ENCODE data around the gene BAK1. TPM values are rescaled to one million over a fixed set of nuclear protein-coding genes. Genes with fewer than 3 reads are reported as not detected.

The BAK1 gene
- total RNA-seq, 1 donor from 2014 or later, result 19.7 TPM

DNA sequence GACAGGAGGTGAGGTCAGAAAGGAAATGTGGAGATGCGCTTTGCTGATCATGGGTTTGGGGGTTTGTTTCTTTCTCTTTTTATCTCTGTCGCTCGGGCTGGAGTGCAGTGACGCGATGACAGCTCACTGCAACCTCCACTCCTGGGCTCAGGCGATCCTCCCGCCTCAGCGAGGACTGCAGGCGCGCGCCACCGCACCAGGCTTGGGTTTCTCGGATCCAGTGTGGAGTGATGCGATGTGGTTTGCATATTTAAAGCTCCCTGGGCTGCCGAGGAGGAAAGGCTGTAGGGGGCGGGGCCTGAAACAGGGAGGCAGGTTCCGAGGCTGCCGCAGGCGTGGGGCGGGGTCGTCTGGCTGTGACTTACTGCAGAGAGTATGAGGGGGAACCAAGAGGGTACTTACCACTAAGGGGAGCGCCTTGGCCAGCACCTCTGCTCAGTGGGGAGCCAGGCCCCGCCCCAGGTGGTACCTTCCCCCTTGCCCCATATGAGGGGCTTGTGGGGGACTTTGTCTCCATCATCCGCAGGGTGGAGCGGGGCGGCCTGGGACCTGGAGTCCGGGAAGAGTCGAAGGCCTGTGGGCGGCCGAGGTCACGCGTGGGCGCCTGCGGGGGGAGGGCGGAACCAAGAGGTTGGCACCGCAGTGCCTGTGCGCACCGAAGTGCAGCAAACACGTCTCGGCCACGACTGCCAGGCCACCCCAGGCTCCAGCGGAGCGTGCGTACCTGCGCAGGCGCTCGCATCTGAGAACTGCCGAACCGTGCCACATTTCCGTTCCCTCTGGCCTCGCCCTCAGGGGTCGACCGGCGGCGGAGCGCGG lies 12.7 kb upstream of the BAK1 start:
- Histone ChIP-seq H3K36me3 (no peaks in the 10 kb centered on the region), H3K27me3 (ENCODE audit: low read depth) (no peaks in the 10 kb centered on the region), H3K27ac (replicated peaks) (no peak overlapping the region), H3K4me1 (peaks cover 48% of the 10 kb centered on the region), H3K4me3 (peak overlapping the region; percentile 33), H3K9me3 (replicated peaks) (no peaks in the 10 kb centered on the region)
- intact Hi-C loops (cut with micrococcal nuclease), result no loop called here
- TF ChIP-seq, protein P1, sequence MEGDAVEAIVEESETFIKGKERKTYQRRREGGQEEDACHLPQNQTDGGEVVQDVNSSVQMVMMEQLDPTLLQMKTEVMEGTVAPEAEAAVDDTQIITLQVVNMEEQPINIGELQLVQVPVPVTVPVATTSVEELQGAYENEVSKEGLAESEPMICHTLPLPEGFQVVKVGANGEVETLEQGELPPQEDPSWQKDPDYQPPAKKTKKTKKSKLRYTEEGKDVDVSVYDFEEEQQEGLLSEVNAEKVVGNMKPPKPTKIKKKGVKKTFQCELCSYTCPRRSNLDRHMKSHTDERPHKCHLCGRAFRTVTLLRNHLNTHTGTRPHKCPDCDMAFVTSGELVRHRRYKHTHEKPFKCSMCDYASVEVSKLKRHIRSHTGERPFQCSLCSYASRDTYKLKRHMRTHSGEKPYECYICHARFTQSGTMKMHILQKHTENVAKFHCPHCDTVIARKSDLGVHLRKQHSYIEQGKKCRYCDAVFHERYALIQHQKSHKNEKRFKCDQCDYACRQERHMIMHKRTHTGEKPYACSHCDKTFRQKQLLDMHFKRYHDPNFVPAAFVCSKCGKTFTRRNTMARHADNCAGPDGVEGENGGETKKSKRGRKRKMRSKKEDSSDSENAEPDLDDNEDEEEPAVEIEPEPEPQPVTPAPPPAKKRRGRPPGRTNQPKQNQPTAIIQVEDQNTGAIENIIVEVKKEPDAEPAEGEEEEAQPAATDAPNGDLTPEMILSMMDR (IDR thresholded peaks at IDR 0.05; ENCODE audit: borderline replicate concordance), result no peak
- DNase-seq, result no peak

DNA sequence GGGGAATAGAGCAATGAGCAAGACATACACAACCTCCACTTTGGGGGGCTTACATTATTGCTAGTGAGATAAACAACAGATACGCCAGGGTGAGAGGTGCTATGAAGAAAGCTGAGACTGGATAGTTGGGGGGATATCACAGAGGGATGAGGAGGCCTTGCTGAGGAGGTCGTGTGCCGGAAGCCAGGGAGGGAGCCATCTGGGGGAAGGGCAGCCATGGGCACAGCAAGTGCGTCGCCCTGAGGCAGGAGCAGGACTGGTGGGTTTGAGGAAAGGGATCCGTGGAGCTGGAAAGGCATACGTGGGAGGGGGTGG lies 12.2 kb upstream of the BAK1 start:
- TF ChIP-seq, protein P1 (IDR thresholded peaks at IDR 0.05; ENCODE audit: borderline replicate concordance), result no peak

DNA sequence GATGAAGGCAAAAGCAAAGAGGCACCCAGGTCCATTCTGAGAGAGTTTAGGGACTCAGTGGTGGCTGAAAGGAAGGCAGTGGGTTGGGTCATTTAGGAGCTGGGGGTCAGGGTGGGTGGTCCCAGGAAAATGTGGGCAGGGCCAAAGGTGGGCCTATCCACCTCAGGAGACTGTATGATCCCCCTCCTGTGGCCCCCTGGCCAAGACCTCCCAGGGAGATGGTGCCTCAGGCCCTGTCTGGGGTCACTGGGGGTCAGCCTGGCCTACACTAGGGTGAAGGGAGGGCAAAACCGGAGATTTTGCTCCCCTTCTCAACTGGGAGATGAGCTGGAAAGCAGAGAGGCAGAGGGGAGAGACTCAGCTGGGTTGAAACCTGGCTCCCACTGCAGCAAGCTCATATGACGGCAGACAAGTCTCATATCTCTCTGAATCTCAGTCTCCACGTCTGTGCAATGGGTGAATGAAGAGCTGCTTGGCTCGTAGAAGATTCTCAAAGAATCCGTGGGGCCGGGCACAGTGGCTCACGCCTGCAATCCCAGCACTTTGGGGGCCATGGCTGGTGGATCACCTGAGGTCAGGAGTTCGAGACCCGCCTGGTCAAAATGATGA lies 11.5 kb upstream of the BAK1 start:
- no peak overlapping the region for H3K4me3 ChIP-seq
- TF ChIP-seq, protein P1 (IDR thresholded peaks at IDR 0.05; ENCODE audit: borderline replicate concordance), result no peak
- peak overlapping the region; percentile 92 for H3K27ac ChIP-seq (replicated peaks)
- H3K9me3 ChIP-seq (replicated peaks), result no peaks in the 10 kb centered on the region
- H3K36me3 ChIP-seq, result no peaks in the 10 kb centered on the region
- no peaks in the 10 kb centered on the region for H3K27me3 ChIP-seq (ENCODE audit: low read depth)
- no peak for DNase-seq
- intact Hi-C loops (cut with micrococcal nuclease), result no loop called here
- peaks cover 41% of the 10 kb centered on the region for H3K4me1 ChIP-seq

More for the DNA sequence above, 12.2 kb upstream of the BAK1 start:
- Histone ChIP-seq H3K27ac (replicated peaks) (no peak overlapping the region), H3K4me1 (peaks cover 43% of the 10 kb centered on the region), H3K36me3 (no peaks in the 10 kb centered on the region), H3K9me3 (replicated peaks) (no peaks in the 10 kb centered on the region), H3K4me3 (no peak overlapping the region), H3K27me3 (ENCODE audit: low read depth) (no peaks in the 10 kb centered on the region)
- intact Hi-C loops (cut with micrococcal nuclease), result no loop called here
- no peak for DNase-seq

DNA sequence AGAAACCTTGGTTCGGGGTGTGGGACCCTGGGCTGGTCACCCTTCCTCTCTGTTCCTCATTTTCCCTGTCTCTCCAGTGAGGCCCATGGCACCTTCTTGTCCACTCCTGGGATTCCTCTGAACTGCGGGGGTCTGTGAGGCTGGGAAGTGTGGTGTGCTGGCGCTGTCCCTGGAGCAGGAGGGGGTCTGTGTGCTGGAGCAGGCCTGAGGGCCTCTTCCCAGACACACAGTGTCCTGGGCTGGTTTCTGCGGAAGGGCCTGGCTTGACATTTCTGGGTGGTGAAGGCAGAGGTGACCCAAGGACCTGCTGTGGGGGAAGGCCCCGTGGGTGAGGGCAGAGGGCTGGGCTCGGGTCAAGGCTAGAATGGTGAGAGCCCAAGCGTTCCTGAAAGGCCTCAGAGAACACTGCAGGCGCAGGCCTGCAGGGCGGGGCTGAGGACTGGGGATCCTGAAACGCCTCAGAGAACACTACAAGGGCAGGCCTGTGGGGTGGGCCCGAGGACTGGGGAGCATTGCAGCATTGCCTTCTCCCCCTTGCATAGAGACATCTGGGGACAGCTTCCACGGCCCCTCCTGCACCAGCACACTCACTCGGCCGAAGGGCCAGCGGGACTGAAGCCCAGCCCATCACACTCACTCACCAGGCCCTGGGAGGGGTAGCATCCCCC lies 10.6 kb upstream of the BAK1 start:
- no peak overlapping the region for H3K4me3 ChIP-seq
- H3K27me3 ChIP-seq (ENCODE audit: low read depth), result no peaks in the 10 kb centered on the region
- intact Hi-C loops (cut with micrococcal nuclease), result no loop called here
- peaks cover 49% of the 10 kb centered on the region for H3K4me1 ChIP-seq
- no peaks in the 10 kb centered on the region for H3K36me3 ChIP-seq
- H3K9me3 ChIP-seq (replicated peaks), result no peaks in the 10 kb centered on the region
- peak overlapping the region; percentile 92 for H3K27ac ChIP-seq (replicated peaks)
- TF ChIP-seq, protein P1 (IDR thresholded peaks at IDR 0.05; ENCODE audit: borderline replicate concordance), result no peak
- DNase-seq, result no peak

DNA sequence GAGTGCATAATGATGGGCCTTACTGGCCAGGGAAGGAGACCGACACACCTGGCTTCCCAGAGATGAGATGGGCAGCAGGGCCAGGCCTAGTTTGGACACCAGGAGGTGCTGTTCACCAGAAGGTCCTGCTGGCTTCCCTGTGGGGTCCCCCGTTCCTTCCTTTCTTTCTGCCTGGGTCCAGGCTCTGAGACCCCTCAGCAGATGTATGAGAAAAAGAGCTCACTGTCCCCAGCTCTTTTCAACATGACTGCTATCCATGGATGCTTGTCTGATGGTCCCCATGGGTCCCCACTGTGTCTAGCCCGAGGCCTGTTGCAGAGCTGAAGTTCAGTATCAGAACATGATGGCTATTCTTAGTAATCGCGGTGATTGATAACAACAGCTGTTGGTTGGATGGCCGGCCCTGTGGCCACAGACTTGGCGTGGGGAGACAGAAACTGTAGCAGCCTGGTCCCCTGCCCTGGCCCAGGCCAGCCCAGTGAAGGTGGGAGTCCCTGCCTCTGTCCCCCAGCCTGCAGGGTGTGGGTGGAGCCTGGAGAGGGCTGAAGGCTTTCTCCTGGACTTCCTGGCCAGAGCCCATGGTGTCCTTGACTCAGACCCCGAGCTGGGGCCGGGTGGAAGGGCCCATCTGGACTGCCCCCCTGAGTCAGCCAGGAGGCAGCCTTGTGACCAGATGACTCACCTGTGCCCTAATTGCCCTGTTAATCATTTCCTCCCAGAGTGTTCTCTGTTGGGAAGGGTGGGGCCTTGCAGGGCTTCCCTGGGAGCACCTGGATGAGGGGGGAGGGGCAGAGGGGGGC lies 9.9 kb upstream of the BAK1 start:
- peak overlapping the region; percentile 30 for H3K4me3 ChIP-seq
- H3K4me1 ChIP-seq, result peaks cover 56% of the 10 kb centered on the region
- DNase-seq, result no peak
- intact Hi-C loops (cut with micrococcal nuclease), result loop anchor here (5.0 to 10.0 kb wide), 2 partner anchors 85 to 112 kb away; no protein-coding TSS in a partner anchor
- TF ChIP-seq, protein P1 (IDR thresholded peaks at IDR 0.05; ENCODE audit: borderline replicate concordance), result peak; percentile 91
- peak overlapping the region; percentile 92 for H3K27ac ChIP-seq (replicated peaks)
- H3K9me3 ChIP-seq (replicated peaks), result no peaks in the 10 kb centered on the region
- H3K36me3 ChIP-seq, result no peaks in the 10 kb centered on the region
- no peaks in the 10 kb centered on the region for H3K27me3 ChIP-seq (ENCODE audit: low read depth)

Measured in left ventricle myocardium inferior (tissue), 1 donor.